Colonic mucosa (tissue), 4 donors: ENCODE results near the gene TCF4. TPM values are rescaled to one million over a fixed set of nuclear protein-coding genes. Genes with fewer than 3 reads are reported as not detected.
A peak's percentile ranks its signal among the peaks of the same experiment; 100 is the strongest.

Experiments
- DNase-seq: peaks from one replicate; pipeline ENCODE4 v3.0.0-alpha.2; 2020
- H3K27ac ChIP-seq: fragments of 200-600 bp; one replicate; pipeline ENCODE4 v1.8.0; 2021
- H3K27me3 ChIP-seq: fragments of 200-600 bp; one replicate; pipeline ENCODE4 v1.8.0; 2021
- H3K36me3 ChIP-seq: fragments of 200-600 bp; one replicate; pipeline ENCODE4 v1.8.0; 2021
- H3K4me1 ChIP-seq: fragments of 200-600 bp; one replicate; pipeline ENCODE4 v1.8.0; 2021; ENCODE audit warnings: mild to moderate bottlenecking
- H3K4me3 ChIP-seq: fragments of 200-600 bp; one replicate; pipeline ENCODE4 v1.8.0; 2021
- H3K9ac ChIP-seq, 2 donors: one replicate each; pipeline ENCODE4 v1.7.0; 2013; ENCODE audit warnings: control low read depth in 2 of 2, low read depth in 2 of 2, low read length in 2 of 2
- H3K9me3 ChIP-seq: fragments of 200-600 bp; one replicate; pipeline ENCODE4 v1.8.0; 2021
- CTCF ChIP-seq: fragments of 200-600 bp; IDR thresholded peaks from one replicate; pipeline ENCODE4 v1.8.0; 2022; ENCODE audit warnings: antibody characterized with exemption, mild to moderate bottlenecking
- intact Hi-C: fragments of 100-400 bp; cut with DNase I; formaldehyde crosslinking; loops from one replicate; pipeline ENCODE4 v1.14.1; 2022
- total RNA-seq, 2 donors: library from RNA; stranded (reverse); fragmentation: NEBNext Ultra II Directional in 1 of 2; extraction: Animal tissue kit (Norgen Biotek cat#: 25700) in 1 of 2; gene quantifications; one replicate each; pipeline ENCODE4 v1.2.1, GENCODE V29; 2021
- donor health status: healthy.
- donor health status: DM: no; HTN: no; CAD: no.
- donor health status: DM: no; HTN: no; CAD: no.

The TCF4 gene
- total RNA-seq, 2 donors from 2014 or later, result 9.8 to 29.0 TPM

GRCh38 chr18:55321265-55322177 lies 266.5 kb downstream of the TCF4 start:
- no peaks in the 10 kb centered on the region for H3K9me3 ChIP-seq
- H3K4me1 ChIP-seq, result no peaks in the 10 kb centered on the region
- no peaks in the 10 kb centered on the region for H3K36me3 ChIP-seq
- intact Hi-C loops, result no loop called here
- peak overlapping the region; percentile 80 for H3K27ac ChIP-seq
- peak overlapping the region; percentile 35 for H3K4me3 ChIP-seq
- DNase-seq, result peak; percentile 81
- H3K27me3 ChIP-seq, result peaks cover 6% of the 10 kb centered on the region
- TF ChIP-seq CTCF, result no peak
- H3K9ac ChIP-seq, result peak overlapping the region; percentile 33 to 64

- intact Hi-C loops, result no loop called here
- DNase-seq, result no peak
- Histone ChIP-seq H3K9me3 (no peaks in the 10 kb centered on the region), H3K27me3 (peaks cover 6% of the 10 kb centered on the region), H3K4me3 (peak overlapping the region; percentile 35), H3K4me1 (no peaks in the 10 kb centered on the region), H3K36me3 (no peaks in the 10 kb centered on the region), H3K27ac (peak overlapping the region; percentile 80), H3K9ac (peak overlapping the region in 1 of 2 donors; percentile 64)
- TF ChIP-seq CTCF, result no peak
These were observed 267.3 kb downstream of the TCF4 start for GRCh38 chr18:55320424-55321264.

- H3K27me3 ChIP-seq, result peaks cover 6% of the 10 kb centered on the region
- intact Hi-C loops, result no loop called here
- no peak for TF ChIP-seq CTCF
- H3K9me3 ChIP-seq, result no peaks in the 10 kb centered on the region
- H3K9ac ChIP-seq, result peak overlapping the region in 1 of 2 donors; percentile 41
- peak overlapping the region; percentile 80 for H3K27ac ChIP-seq
- no peaks in the 10 kb centered on the region for H3K4me1 ChIP-seq
- no peak overlapping the region for H3K4me3 ChIP-seq
- no peaks in the 10 kb centered on the region for H3K36me3 ChIP-seq
- no peak for DNase-seq
These were observed 268.4 kb downstream of the TCF4 start for GRCh38 chr18:55319459-55320193.

- H3K4me1 ChIP-seq, result no peaks in the 10 kb centered on the region
- H3K27me3 ChIP-seq, result peaks cover 6% of the 10 kb centered on the region
- peak overlapping the region in 1 of 2 donors; percentile 41 for H3K9ac ChIP-seq
- no peaks in the 10 kb centered on the region for H3K9me3 ChIP-seq
- no peak for DNase-seq
- H3K27ac ChIP-seq, result peak overlapping the region; percentile 80
- no peak overlapping the region for H3K4me3 ChIP-seq
- intact Hi-C loops, result no loop called here
- TF ChIP-seq CTCF, result no peak
- no peaks in the 10 kb centered on the region for H3K36me3 ChIP-seq
These were observed 269.0 kb downstream of the TCF4 start for GRCh38 chr18:55318951-55319441.

GRCh38 chr18:55317864-55318263 lies 270.1 kb downstream of the TCF4 start:
- H3K27me3 ChIP-seq, result peaks cover 5% of the 10 kb centered on the region
- H3K9me3 ChIP-seq, result no peaks in the 10 kb centered on the region
- no peaks in the 10 kb centered on the region for H3K36me3 ChIP-seq
- H3K4me1 ChIP-seq, result no peaks in the 10 kb centered on the region
- intact Hi-C loops, result no loop called here
- no peak for DNase-seq
- H3K4me3 ChIP-seq, result no peak overlapping the region
- no peak for TF ChIP-seq CTCF
- no peak overlapping the region for H3K27ac ChIP-seq
- H3K9ac ChIP-seq, result no peak overlapping the region
